ENCODE data around the gene SCIMP.

SCIMP gene

GRCh38 chr17:5210091-5210490, 24.6 kb downstream of the SCIMP start:
- Histone ChIP-seq H3K4me3 (ENCODE audit: severe bottlenecking) (no peak overlapping the region), H3K27ac (ENCODE audit: poor library complexity, severe bottlenecking) (no peak overlapping the region), H3K9me3 (ENCODE audit: severe bottlenecking) (no peaks in the 10 kb centered on the region), H3K27me3 (ENCODE audit: insufficient read depth, poor library complexity, severe bottlenecking) (no peaks in the 10 kb centered on the region), H3K4me1 (ENCODE audit: insufficient read depth, poor library complexity, severe bottlenecking) (no peaks in the 10 kb centered on the region), H3K36me3 (ENCODE audit: low read depth) (no peaks in the 10 kb centered on the region; the same call in 1 of the 2 replicates)
- no peak for TF ChIP-seq CTCF (IDR thresholded peaks at IDR 0.05; ENCODE audit: poor library complexity, severe bottlenecking)
- DNase-seq (ENCODE audit: low spot score) (no peak), ATAC-seq (ENCODE audit: low read depth) (no peak)

GRCh38 chr17:5209396-5209795, 25.3 kb downstream of the SCIMP start:
- H3K4me1 ChIP-seq (ENCODE audit: insufficient read depth, poor library complexity, severe bottlenecking), result no peaks in the 10 kb centered on the region
- no peaks in the 10 kb centered on the region for H3K9me3 ChIP-seq (ENCODE audit: severe bottlenecking)
- no peaks in the 10 kb centered on the region; the same call in 1 of the 2 replicates for H3K36me3 ChIP-seq (ENCODE audit: low read depth)
- DNase-seq (ENCODE audit: low spot score) (no peak), ATAC-seq (ENCODE audit: low read depth) (no peak)
- TF ChIP-seq CTCF (IDR thresholded peaks at IDR 0.05; ENCODE audit: poor library complexity, severe bottlenecking), result no peak
- no peak overlapping the region for H3K4me3 ChIP-seq (ENCODE audit: severe bottlenecking)
- H3K27ac ChIP-seq (ENCODE audit: poor library complexity, severe bottlenecking), result no peak overlapping the region
- no peaks in the 10 kb centered on the region for H3K27me3 ChIP-seq (ENCODE audit: insufficient read depth, poor library complexity, severe bottlenecking)

GRCh38 chr17:5203908-5204294, 30.8 kb downstream of the SCIMP start:
- no peak overlapping the region for H3K27ac ChIP-seq (ENCODE audit: poor library complexity, severe bottlenecking)
- H3K9me3 ChIP-seq (ENCODE audit: severe bottlenecking), result no peaks in the 10 kb centered on the region
- H3K4me3 ChIP-seq (ENCODE audit: severe bottlenecking), result no peak overlapping the region
- ATAC-seq (ENCODE audit: low read depth) (0 out of 3 replicates have a peak, but pooled peaks have one; percentile 44), DNase-seq (ENCODE audit: low spot score) (no peak)
- no peaks in the 10 kb centered on the region for H3K36me3 ChIP-seq (ENCODE audit: low read depth)
- no peaks in the 10 kb centered on the region for H3K27me3 ChIP-seq (ENCODE audit: insufficient read depth, poor library complexity, severe bottlenecking)
- TF ChIP-seq CTCF (IDR thresholded peaks at IDR 0.05; ENCODE audit: poor library complexity, severe bottlenecking), result no peak
- no peaks in the 10 kb centered on the region for H3K4me1 ChIP-seq (ENCODE audit: insufficient read depth, poor library complexity, severe bottlenecking)

- no peaks in the 10 kb centered on the region for H3K27me3 ChIP-seq (ENCODE audit: insufficient read depth, poor library complexity, severe bottlenecking)
- H3K27ac ChIP-seq (ENCODE audit: poor library complexity, severe bottlenecking), result no peak overlapping the region
- no peak overlapping the region for H3K4me3 ChIP-seq (ENCODE audit: severe bottlenecking)
- H3K9me3 ChIP-seq (ENCODE audit: severe bottlenecking), result no peaks in the 10 kb centered on the region
- no peak for DNase-seq (ENCODE audit: low spot score)
- H3K4me1 ChIP-seq (ENCODE audit: insufficient read depth, poor library complexity, severe bottlenecking), result no peaks in the 10 kb centered on the region
- no peak for ATAC-seq (ENCODE audit: low read depth)
- H3K36me3 ChIP-seq (ENCODE audit: low read depth), result no peaks in the 10 kb centered on the region
- no peak for TF ChIP-seq CTCF (IDR thresholded peaks at IDR 0.05; ENCODE audit: poor library complexity, severe bottlenecking)
These were observed 31.3 kb downstream of the SCIMP start for GRCh38 chr17:5203178-5203907.

- TF ChIP-seq CTCF (IDR thresholded peaks at IDR 0.05; ENCODE audit: poor library complexity, severe bottlenecking), result no peak
- no peaks in the 10 kb centered on the region for H3K4me1 ChIP-seq (ENCODE audit: insufficient read depth, poor library complexity, severe bottlenecking)
- no peak overlapping the region for H3K4me3 ChIP-seq (ENCODE audit: severe bottlenecking)
- no peaks in the 10 kb centered on the region for H3K27me3 ChIP-seq (ENCODE audit: insufficient read depth, poor library complexity, severe bottlenecking)
- H3K9me3 ChIP-seq (ENCODE audit: severe bottlenecking), result no peaks in the 10 kb centered on the region
- DNase-seq (ENCODE audit: low spot score), result no peak
- no peaks in the 10 kb centered on the region for H3K36me3 ChIP-seq (ENCODE audit: low read depth)
- no peak for ATAC-seq (ENCODE audit: low read depth)
- no peak overlapping the region for H3K27ac ChIP-seq (ENCODE audit: poor library complexity, severe bottlenecking)
These were observed 33.6 kb downstream of the SCIMP start for GRCh38 chr17:5201011-5201410.

Measured in RWPE2 (cell line).